PFSK-1 (cell line): ENCODE data around the gene ANGPT4.

Experiments
- FOXP2 ChIP-seq: optimal IDR thresholded peaks from 2 replicates; pipeline ENCODE3; 2011; ENCODE audit warnings: borderline replicate concordance, control low read depth, inconsistent platforms; ENCODE audit not compliant: insufficient read depth; ENCODE audit errors: extremely low read length, extremely low read depth
- POLR2AphosphoS5 ChIP-seq: IDR thresholded peaks from 2 replicates; pipeline ENCODE4 v1.6.1; 2012; ENCODE audit warnings: low read depth, mild to moderate bottlenecking, control low read depth, low read length, moderate library complexity
- SIN3A ChIP-seq: IDR thresholded peaks from 2 replicates; pipeline ENCODE4 v1.6.1; 2012; ENCODE audit warnings: mild to moderate bottlenecking, low read length, moderate library complexity, borderline replicate concordance; ENCODE audit not compliant: insufficient read depth
- TAF1 ChIP-seq: IDR thresholded peaks from 2 replicates; pipeline ENCODE4 v1.6.1; 2012; ENCODE audit warnings: low read length, control low read depth, borderline replicate concordance; ENCODE audit not compliant: insufficient read depth
- TF ChIP-seq, protein P1 (sequence below), 2 experiments: IDR thresholded peaks; 2 replicates each; pipeline versions ENCODE4 v1.6.1 to v1.8.0; 2011 to 2012; ENCODE audit warnings: low read depth in 2 of 2, low read length in 2 of 2, control low read depth in 1 of 2, inconsistent platforms in 1 of 2, mild to moderate bottlenecking in 1 of 2, moderate library complexity in 1 of 2; ENCODE audit not compliant: insufficient read depth in 1 of 2

Gene ANGPT4

DNA sequence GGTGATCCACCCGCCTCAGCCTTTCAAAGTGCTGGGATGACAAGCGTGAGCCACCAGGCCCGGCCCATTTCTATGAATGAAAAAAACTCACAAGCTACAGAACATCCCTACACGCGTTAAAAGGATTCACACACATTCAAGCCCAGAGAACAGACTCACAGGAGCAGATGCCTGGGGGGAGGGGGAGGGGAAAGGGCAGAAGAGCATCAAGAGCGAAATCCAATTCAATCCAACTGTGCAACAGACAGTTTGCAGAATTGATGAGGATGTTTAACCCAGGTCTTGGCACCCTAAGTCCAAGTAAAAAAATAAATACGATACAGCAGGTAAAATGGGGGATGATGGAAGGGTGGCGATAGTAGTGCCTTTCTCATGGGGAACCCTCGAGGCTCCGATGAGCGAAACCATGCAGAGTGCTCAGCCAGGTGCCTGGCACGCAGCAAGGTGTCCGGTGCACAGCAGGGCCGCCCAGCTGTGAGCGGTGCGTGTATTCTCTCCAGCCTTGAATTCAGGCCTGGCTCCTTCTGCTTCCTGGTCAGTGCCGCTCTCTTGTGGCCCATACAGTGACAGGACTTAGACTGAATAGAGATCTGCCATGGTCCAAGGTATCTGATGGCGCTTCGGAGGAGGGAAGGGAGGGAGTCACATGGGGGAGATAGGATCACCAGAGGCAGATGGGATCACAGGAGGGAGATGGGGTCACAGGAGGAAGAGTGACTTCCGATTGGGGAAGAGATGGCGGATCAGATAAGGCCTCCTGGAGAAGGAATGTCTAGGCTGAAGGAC is 35.4 kb upstream of the ANGPT4 start:
- TF ChIP-seq, protein P1, sequence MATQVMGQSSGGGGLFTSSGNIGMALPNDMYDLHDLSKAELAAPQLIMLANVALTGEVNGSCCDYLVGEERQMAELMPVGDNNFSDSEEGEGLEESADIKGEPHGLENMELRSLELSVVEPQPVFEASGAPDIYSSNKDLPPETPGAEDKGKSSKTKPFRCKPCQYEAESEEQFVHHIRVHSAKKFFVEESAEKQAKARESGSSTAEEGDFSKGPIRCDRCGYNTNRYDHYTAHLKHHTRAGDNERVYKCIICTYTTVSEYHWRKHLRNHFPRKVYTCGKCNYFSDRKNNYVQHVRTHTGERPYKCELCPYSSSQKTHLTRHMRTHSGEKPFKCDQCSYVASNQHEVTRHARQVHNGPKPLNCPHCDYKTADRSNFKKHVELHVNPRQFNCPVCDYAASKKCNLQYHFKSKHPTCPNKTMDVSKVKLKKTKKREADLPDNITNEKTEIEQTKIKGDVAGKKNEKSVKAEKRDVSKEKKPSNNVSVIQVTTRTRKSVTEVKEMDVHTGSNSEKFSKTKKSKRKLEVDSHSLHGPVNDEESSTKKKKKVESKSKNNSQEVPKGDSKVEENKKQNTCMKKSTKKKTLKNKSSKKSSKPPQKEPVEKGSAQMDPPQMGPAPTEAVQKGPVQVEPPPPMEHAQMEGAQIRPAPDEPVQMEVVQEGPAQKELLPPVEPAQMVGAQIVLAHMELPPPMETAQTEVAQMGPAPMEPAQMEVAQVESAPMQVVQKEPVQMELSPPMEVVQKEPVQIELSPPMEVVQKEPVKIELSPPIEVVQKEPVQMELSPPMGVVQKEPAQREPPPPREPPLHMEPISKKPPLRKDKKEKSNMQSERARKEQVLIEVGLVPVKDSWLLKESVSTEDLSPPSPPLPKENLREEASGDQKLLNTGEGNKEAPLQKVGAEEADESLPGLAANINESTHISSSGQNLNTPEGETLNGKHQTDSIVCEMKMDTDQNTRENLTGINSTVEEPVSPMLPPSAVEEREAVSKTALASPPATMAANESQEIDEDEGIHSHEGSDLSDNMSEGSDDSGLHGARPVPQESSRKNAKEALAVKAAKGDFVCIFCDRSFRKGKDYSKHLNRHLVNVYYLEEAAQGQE (IDR thresholded peaks at IDR 0.05; ENCODE audit: insufficient read depth in 1 of 2, low read depth in 2 of 2, low read length in 2 of 2): no peak
- TF ChIP-seq POLR2AphosphoS5 (no peak), TAF1 (no peak), SIN3A (no peak), FOXP2 (no peak)

DNA sequence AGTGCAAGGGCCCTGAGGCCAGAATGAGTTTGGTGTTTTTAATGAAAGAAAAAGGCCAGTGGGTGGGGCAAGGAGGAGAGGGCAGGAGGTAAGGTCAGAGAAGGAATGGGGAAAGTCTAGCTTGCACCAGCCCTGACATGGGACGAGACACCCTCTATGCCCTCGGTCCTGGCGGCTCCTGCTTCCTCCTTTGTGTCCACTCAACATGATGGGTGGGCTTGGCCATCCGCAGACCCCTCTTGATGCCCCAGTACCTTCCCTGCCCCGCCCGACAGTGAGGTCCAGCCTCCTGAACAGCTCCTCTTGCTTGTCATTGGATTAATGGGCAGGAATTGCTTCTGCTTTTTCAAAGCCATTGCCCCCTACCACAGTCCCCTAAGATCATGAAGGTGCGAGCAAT is 33.6 kb upstream of the ANGPT4 start:
- TF ChIP-seq FOXP2: no peak
- no peak for TF ChIP-seq TAF1
- no peak for TF ChIP-seq SIN3A
- no peak for TF ChIP-seq POLR2AphosphoS5
- TF ChIP-seq, protein P1 (IDR thresholded peaks at IDR 0.05; ENCODE audit: insufficient read depth in 1 of 2, low read depth in 2 of 2, low read length in 2 of 2): no peak

DNA sequence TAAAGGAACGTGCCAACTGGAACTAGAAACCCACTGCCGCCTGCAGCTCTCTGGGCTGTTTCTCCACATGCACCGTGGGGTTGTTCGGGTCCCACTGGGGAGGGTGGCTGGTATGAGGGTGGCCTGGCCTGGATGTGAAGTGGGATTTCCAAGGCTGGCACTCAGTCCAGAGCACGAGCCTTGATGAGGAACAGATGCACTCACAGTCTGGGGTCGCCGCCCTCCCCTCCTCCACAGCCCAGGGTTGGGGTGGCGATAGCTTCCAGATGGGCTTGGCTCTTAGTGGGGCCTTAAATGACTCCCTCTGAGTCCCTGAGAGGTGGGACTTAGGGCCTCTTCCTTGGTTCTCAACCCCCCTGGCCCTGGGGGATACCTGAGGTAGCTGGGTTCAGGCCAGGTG is 30.7 kb upstream of the ANGPT4 start:
- no peak for TF ChIP-seq SIN3A
- TF ChIP-seq TAF1: no peak
- TF ChIP-seq FOXP2: no peak
- TF ChIP-seq, protein P1 (IDR thresholded peaks at IDR 0.05; ENCODE audit: insufficient read depth in 1 of 2, low read depth in 2 of 2, low read length in 2 of 2): no peak
- no peak for TF ChIP-seq POLR2AphosphoS5

DNA sequence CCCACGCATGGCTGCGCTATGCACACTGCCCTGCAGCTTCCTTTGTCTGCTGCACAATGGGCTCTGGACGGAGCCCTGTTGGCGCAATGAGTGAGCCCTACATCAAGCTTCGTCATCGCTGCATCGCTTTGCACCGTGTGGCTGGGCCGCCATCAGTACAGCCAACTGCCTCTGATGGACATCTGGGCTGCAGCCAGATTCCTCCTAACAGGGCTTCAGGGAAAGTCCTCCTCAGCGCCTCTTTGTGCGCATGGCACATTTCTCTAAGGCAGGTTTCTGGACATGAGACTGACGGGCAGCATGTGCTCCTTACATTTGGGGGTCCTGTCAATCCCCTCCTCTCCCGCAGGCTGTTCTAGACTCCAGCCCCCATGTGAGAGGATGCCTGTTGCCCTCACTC is 29.7 kb upstream of the ANGPT4 start:
- TF ChIP-seq POLR2AphosphoS5: no peak
- TF ChIP-seq, protein P1 (IDR thresholded peaks at IDR 0.05; ENCODE audit: insufficient read depth in 1 of 2, low read depth in 2 of 2, low read length in 2 of 2): no peak
- no peak for TF ChIP-seq FOXP2
- TF ChIP-seq SIN3A: no peak
- TF ChIP-seq TAF1: no peak
